Measurements from ENCODE around the gene AGPAT3. TPM values are rescaled to one million over a fixed set of nuclear protein-coding genes. Genes with fewer than 3 reads are reported as not detected.

The AGPAT3 gene
- total and polyA plus RNA-seq, 2 donors (not counting 3 experiments of a cell fraction or from before 2014, with no cell fraction given), result 39.9 to 76.7 TPM

DNA sequence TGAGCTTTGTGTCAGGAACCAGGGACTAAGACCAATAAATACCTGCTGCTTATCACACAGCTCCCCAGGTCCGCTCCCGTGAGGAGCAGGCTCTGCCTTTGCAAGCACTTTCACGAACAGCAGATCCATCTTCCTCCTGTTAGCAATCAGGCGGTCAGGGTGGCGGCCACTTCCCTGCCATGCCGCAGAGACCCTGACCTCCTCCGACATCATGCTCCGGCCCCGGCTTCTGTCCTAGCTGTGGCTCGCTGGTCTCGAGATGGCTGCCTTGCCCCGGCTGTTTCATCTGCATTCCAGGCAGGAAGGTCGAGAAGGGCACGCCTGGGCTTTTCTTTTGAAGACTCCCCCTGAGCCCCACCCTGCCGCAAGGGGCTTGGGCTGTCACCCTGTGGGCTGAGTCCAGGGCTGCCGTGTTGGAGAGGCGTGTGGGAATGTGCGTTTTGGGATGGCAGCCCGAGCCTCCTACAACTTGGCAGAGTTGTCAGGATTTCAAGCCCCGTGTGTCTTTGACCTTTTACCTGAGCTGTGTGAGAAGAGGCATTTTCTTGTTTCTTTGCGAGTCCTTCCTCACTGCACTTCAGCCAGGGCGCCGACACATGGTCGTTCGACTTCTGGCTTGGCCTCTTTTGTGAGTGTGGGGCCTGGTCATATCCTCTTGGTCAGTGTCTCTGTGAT, 59.5 kb downstream of the AGPAT3 start:
- FAIRE-seq, result no peak

DNA sequence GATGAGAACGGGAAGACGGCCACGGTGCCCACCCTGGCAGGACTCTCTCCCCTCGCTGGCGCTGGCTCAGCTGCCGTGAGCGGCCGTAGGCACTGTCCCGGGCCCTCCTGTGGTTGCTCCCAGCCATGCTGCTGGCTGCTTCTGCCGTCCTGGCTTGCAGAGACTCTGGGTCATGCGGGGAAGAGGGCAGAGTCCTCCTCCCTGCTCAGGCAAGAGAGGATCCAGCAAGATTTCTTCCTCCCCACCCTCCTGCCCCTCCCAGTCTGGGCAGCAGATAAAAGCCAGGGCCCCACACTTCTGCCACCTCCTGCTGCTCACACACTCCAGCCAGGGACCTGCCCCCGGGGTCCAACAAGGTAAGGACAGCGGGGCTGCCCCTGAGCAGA, 60.1 kb downstream of the AGPAT3 start:
- no peaks in the 10 kb centered on the region for H4K20me1 ChIP-seq (replicated peaks; ENCODE audit: control insufficient read depth, extremely low read depth, insufficient read depth, low read length)
- no peak overlapping the region for H3K9ac ChIP-seq (replicated peaks; ENCODE audit: extremely low read depth, insufficient read depth, low read length)
- no peaks in the 10 kb centered on the region for H3K9me1 ChIP-seq (replicated peaks; ENCODE audit: control insufficient read depth, extremely low read depth, insufficient read depth, low read length)
- H3K9me3 ChIP-seq (replicated peaks; ENCODE audit: control insufficient read depth, insufficient read depth, low read length), result no peaks in the 10 kb centered on the region
- ChIA-PET POLR2A (no interaction called here), CTCF (interaction anchor here (1.1 kb wide), 1 partner anchor 15 kb away, joined by 3 read pairs; no protein-coding TSS in a partner anchor)
- no peak for DNase-seq (ENCODE audit: low read depth, low spot score)
- TF ChIP-seq FOS (IDR thresholded peaks at IDR 0.05; ENCODE audit: borderline replicate concordance, insufficient read depth, low read length) (no peak), MYC (IDR thresholded peaks at IDR 0.05; ENCODE audit: low read depth, low read length) (no peak), GATA2 (IDR thresholded peaks at IDR 0.05; ENCODE audit: insufficient read depth, insufficient read length, low read depth, low read length) (no peak), EZH2 (IDR thresholded peaks at IDR 0.05; ENCODE audit: borderline replicate concordance, low read depth, low read length, severe bottlenecking) (no peak), POLR2A (IDR thresholded peaks at IDR 0.05; ENCODE audit: low read depth, low read length) (no peak), POLR2AphosphoS5 (IDR thresholded peaks at IDR 0.05; ENCODE audit: insufficient read depth, low read depth, low read length) (no peak), JUN (IDR thresholded peaks at IDR 0.05; ENCODE audit: borderline replicate concordance, insufficient read depth, insufficient read length, low read depth) (no peak)
- TF ChIP-seq, protein P1, sequence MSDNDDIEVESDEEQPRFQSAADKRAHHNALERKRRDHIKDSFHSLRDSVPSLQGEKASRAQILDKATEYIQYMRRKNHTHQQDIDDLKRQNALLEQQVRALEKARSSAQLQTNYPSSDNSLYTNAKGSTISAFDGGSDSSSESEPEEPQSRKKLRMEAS (IDR thresholded peaks at IDR 0.05; ENCODE audit: insufficient read depth, insufficient read length), result no peak
- TF ChIP-seq, protein P2, sequence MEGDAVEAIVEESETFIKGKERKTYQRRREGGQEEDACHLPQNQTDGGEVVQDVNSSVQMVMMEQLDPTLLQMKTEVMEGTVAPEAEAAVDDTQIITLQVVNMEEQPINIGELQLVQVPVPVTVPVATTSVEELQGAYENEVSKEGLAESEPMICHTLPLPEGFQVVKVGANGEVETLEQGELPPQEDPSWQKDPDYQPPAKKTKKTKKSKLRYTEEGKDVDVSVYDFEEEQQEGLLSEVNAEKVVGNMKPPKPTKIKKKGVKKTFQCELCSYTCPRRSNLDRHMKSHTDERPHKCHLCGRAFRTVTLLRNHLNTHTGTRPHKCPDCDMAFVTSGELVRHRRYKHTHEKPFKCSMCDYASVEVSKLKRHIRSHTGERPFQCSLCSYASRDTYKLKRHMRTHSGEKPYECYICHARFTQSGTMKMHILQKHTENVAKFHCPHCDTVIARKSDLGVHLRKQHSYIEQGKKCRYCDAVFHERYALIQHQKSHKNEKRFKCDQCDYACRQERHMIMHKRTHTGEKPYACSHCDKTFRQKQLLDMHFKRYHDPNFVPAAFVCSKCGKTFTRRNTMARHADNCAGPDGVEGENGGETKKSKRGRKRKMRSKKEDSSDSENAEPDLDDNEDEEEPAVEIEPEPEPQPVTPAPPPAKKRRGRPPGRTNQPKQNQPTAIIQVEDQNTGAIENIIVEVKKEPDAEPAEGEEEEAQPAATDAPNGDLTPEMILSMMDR (IDR thresholded peaks at IDR 0.05; ENCODE audit: extremely low read depth in 1 of 2, insufficient read depth in 1 of 2, low read depth in 1 of 2, low read length in 2 of 2), result no peak
- no TSS peak for BruUV-seq (replicated peaks)
- intact Hi-C loops (cut with micrococcal nuclease) (no loop called here), dilution Hi-C loops (cut with MboI; ENCODE audit: extremely low pct_ligation_motif_present, low sequenced_read_pairs) (no loop called here)
- no peak overlapping the region for H3K4me2 ChIP-seq (ENCODE audit: insufficient read depth, low read length)
- peaks cover 0 to 2% of the 10 kb centered on the region in 2 experiments for H3K36me3 ChIP-seq (ENCODE audit: control insufficient read depth in 2 of 2, extremely low read depth in 1 of 2, insufficient read depth in 2 of 2, low read length in 2 of 2)
- H3K79me2 ChIP-seq (ENCODE audit: control insufficient read depth, insufficient read depth, low read length), result peaks cover 11% of the 10 kb centered on the region
- H3K27me3 ChIP-seq (ENCODE audit: control insufficient read depth in 2 of 2, insufficient read depth in 2 of 2, low read length in 2 of 2), result no peaks in the 10 kb centered on the region
- no peak overlapping the region for H2AFZ ChIP-seq (ENCODE audit: low read depth, low read length)
- no peaks in the 10 kb centered on the region for H3K4me1 ChIP-seq (ENCODE audit: control insufficient read depth, extremely low read depth, insufficient read depth, low read length)
- FAIRE-seq, result no peak
- H3K4me3 ChIP-seq (replicated peaks in 1 of 3; ENCODE audit: insufficient read depth in 1 of 3, low read depth in 1 of 3, low read length in 3 of 3), result no peak overlapping the region
- no peak overlapping the region for H3K27ac ChIP-seq (ENCODE audit: insufficient read depth, low read depth, low read length)

More for the DNA sequence above, 59.5 kb downstream of the AGPAT3 start:
- peaks cover 15% of the 10 kb centered on the region for H3K79me2 ChIP-seq (ENCODE audit: control insufficient read depth, insufficient read depth, low read length)
- H2AFZ ChIP-seq (ENCODE audit: low read depth, low read length), result no peak overlapping the region
- H3K4me2 ChIP-seq (ENCODE audit: insufficient read depth, low read length), result no peak overlapping the region
- intact Hi-C loops (cut with micrococcal nuclease) (no loop called here), dilution Hi-C loops (cut with MboI; ENCODE audit: extremely low pct_ligation_motif_present, low sequenced_read_pairs) (no loop called here)
- TF ChIP-seq FOS (IDR thresholded peaks at IDR 0.05; ENCODE audit: borderline replicate concordance, insufficient read depth, low read length), result no peak
- no peak overlapping the region for H3K9ac ChIP-seq (replicated peaks; ENCODE audit: extremely low read depth, insufficient read depth, low read length)
- no peaks in the 10 kb centered on the region for H3K27me3 ChIP-seq (ENCODE audit: control insufficient read depth in 2 of 2, insufficient read depth in 2 of 2, low read length in 2 of 2)
- no peak for DNase-seq (ENCODE audit: low read depth, low spot score)
- BruUV-seq (replicated peaks), result no TSS peak
- peaks cover 0 to 2% of the 10 kb centered on the region in 2 experiments for H3K36me3 ChIP-seq (ENCODE audit: control insufficient read depth in 2 of 2, extremely low read depth in 1 of 2, insufficient read depth in 2 of 2, low read length in 2 of 2)
- H3K9me3 ChIP-seq (replicated peaks; ENCODE audit: control insufficient read depth, insufficient read depth, low read length), result no peaks in the 10 kb centered on the region
- no peak overlapping the region for H3K4me3 ChIP-seq (replicated peaks in 1 of 3; ENCODE audit: insufficient read depth in 1 of 3, low read depth in 1 of 3, low read length in 3 of 3)
- ChIA-PET CTCF (interaction anchor here (0.7 to 1.1 kb wide), 3 partner anchors 11 to 51 kb away, joined by 3 read pairs; no protein-coding TSS in a partner anchor), POLR2A (no interaction called here)
- no peak overlapping the region for H3K27ac ChIP-seq (ENCODE audit: insufficient read depth, low read depth, low read length)
- no peaks in the 10 kb centered on the region for H4K20me1 ChIP-seq (replicated peaks; ENCODE audit: control insufficient read depth, extremely low read depth, insufficient read depth, low read length)
- H3K9me1 ChIP-seq (replicated peaks; ENCODE audit: control insufficient read depth, extremely low read depth, insufficient read depth, low read length), result no peaks in the 10 kb centered on the region
- no peaks in the 10 kb centered on the region for H3K4me1 ChIP-seq (ENCODE audit: control insufficient read depth, extremely low read depth, insufficient read depth, low read length)
